ENCODE measurements around the gene CBLL1. TPM values are rescaled to one million over a fixed set of nuclear protein-coding genes. Genes with fewer than 3 reads are reported as not detected.

The CBLL1 gene
- total RNA-seq = 19.3 TPM

GRCh38 chr7:107743567-107744344 lies at the start of gene CBLL1:
Gene CBLL1 (plus strand): TSS chr7:107744142. CDS start chr7:107744164, 22 bp downstream.

GRCh38 chr7:107803009-107803610 lies 59.2 kb downstream of the CBLL1 start, which contains the start of gene SLC26A3:
Gene SLC26A3 (minus strand): TSS chr7:107803223. CDS start chr7:107794509, 8,714 bp downstream.

Other genes with a start within 250 kb of the CBLL1 start
- 64.9 TPM for gene COG5, start 180.2 kb upstream of the CBLL1 start, total RNA-seq
- 12.4 TPM for gene DUS4L, start 180.2 kb upstream of the CBLL1 start, total RNA-seq
- gene BCAP29, start 163.9 kb upstream of the CBLL1 start, total RNA-seq = 42.9 TPM
- gene SLC26A4, start 83.3 kb upstream of the CBLL1 start, total RNA-seq = 3.2 TPM
- gene SLC26A3, start 59.1 kb downstream of the CBLL1 start, total RNA-seq = not detected
- gene DLD, start 147.0 kb downstream of the CBLL1 start, total RNA-seq = 74.3 TPM